G401.6 (cell line): Measurements from ENCODE around the gene PDIA6.

Source experiments
- FAIRE-seq: peaks from 2 replicates; lab custom pipeline; 2012; peaks lifted over from hg19 to GRCh38; lab: Jason Lieb, UNC

The PDIA6 gene

GRCh38 chr2:10762651-10763460 is 49.7 kb downstream of the PDIA6 start:
- no peak for FAIRE-seq

- no peak for FAIRE-seq
Measured at GRCh38 chr2:10761591-10761990, 51.0 kb downstream of the PDIA6 start.

- no peak for FAIRE-seq
Measured at GRCh38 chr2:10760794-10761504, 51.6 kb downstream of the PDIA6 start.

GRCh38 chr2:10759151-10759714 is 53.4 kb downstream of the PDIA6 start:
- no peak for FAIRE-seq

GRCh38 chr2:10757814-10758286 is 54.7 kb downstream of the PDIA6 start:
- FAIRE-seq = no peak

GRCh38 chr2:10755621-10756020 is 57.0 kb downstream of the PDIA6 start:
- FAIRE-seq = no peak

- no peak for FAIRE-seq
Measured at GRCh38 chr2:10753876-10754275, 58.7 kb downstream of the PDIA6 start.

- no peak for FAIRE-seq
Measured at GRCh38 chr2:10753156-10753555, 59.4 kb downstream of the PDIA6 start.

GRCh38 chr2:10752236-10752635 is 60.3 kb downstream of the PDIA6 start:
- FAIRE-seq = no peak

- no peak for FAIRE-seq
Measured at GRCh38 chr2:10750610-10751009, 62.0 kb downstream of the PDIA6 start.

- no peak for FAIRE-seq
Measured at GRCh38 chr2:10742666-10743065, 69.9 kb downstream of the PDIA6 start.

- no peak for FAIRE-seq
Measured at GRCh38 chr2:10741139-10741538, 71.4 kb downstream of the PDIA6 start.

GRCh38 chr2:10740226-10740625 is 72.4 kb downstream of the PDIA6 start:
- no peak for FAIRE-seq

GRCh38 chr2:10738192-10738591 is 74.4 kb downstream of the PDIA6 start:
- no peak for FAIRE-seq

GRCh38 chr2:10733980-10734379 is 78.6 kb downstream of the PDIA6 start:
- FAIRE-seq = no peak

- FAIRE-seq = no peak
Measured at GRCh38 chr2:10733566-10733925, 79.0 kb downstream of the PDIA6 start.
